SKM-1 (cell line): ENCODE measurements around the gene SLC9A4.
"Not testable (repeated sequence)": the region's sequence is repeated elsewhere in the genome, so short reads cannot be mapped to it uniquely, and the experiment has no call there.

Experiments used
- DNase-seq: peaks from one replicate; lab custom pipeline; 2025; ENCODE audit not compliant: unreplicated experiment; lab: John Stamatoyannopoulos, UW

The SLC9A4 gene

DNA sequence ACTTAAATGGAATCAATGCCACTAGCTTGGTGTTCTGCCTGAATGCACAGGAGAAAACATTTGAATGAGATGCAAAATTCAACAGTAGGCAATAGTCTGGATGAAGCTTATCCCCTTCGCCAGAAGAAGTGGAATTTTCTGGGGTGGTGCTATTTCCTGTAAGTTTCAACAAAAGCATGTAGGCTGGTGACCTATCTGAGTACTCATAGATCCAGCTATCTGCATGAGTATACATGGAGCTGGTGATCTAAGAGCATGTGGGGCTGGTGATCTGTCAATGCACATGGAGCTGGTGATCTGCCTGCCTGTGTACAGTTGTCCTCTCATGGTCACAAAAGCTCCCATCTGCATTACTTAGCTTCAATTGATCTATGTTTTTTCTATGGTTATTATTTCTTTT is 71.2 kb downstream of the SLC9A4 start:
- no peak for DNase-seq

DNA sequence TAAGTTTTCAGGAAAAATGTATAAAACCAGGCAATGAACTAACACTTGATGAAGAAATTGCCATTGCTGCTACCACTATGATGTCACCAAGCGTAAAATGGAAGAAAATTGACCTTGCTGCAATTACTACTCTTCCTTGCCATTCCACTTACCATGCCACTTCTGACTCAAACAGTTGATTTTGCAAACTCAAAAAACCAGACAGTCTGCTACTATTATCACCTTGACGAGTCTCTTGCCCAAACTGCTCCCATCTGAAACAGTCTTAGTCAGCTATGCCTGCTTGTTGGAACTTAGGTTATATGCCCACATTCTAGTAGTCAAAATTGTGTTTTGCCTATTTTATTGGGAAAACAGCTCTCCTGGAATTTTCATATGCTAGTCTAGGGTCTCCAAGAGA is 74.4 kb downstream of the SLC9A4 start:
- DNase-seq = no peak

DNA sequence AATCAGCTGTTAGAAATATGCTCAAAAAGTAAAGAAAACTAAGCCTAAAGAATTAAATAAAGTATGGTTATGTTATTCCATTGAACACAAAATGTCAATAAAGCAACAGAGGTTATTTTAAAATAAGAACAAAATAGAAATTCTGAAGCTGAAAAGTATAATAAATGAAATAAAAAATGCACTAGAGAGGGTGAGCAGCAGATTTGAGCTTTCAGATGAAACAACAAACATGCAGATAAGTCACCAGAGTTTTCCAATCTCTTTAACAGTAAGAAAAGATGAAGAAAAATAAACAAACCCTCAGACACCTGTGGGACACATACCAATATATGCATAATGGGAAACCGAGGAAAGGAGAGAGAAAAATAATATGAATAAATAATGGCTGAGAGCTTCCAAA is 76.0 kb downstream of the SLC9A4 start:
- DNase-seq = no peak

DNA sequence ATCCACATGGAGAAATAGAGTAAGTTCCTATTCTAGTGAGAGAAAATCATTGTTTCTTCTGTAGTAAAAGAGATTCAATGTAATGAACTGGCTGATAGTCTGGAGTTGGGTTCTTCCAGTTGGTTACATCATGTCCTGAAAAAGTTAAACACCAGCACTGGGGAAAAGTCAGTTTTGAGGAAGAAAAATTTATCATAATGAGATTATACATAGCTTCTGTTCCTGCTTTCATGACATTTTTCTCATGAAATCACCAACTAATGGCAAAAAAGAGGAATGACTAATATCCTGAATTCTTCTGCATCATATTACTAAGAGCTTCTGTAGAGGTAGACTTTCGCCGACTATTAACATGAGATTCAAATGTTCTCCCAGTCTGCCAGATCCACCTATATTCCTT is 77.1 kb downstream of the SLC9A4 start:
- no peak for DNase-seq

DNA sequence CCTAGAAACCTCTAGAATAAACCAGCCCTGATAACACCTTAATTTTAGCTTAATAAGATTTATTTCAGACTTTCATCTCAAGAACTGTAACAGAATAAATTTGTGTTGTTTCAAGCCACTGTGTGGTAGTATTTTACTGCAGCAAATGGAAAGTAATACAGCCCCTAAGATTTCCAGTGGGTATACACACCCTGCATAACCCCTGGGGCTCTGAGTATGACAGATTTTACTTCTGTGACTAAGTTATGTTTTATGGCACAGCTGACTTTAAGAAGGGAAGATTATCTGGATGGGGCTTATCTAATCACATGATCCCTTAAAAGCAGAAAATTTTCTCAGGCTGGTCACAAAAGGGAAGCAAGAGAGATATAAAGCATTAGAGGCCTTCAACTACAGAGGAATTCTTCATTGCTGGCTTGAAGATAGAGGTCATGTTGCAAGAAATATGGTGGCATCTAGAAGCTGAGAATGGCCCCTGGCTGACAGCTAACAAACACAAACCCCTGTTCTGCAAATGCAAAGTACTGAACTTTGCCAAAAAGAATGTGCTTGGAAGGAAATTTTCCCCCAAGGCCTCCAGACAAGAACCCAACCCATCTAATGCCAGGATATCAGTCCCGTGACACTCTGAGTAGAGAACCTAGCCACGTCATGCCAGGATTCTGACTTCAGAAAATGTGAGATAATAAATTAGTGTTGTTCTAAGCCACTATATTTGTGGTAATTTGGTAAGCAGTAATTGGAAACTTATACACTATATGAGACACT is 78.5 kb downstream of the SLC9A4 start:
- no peak for DNase-seq

DNA sequence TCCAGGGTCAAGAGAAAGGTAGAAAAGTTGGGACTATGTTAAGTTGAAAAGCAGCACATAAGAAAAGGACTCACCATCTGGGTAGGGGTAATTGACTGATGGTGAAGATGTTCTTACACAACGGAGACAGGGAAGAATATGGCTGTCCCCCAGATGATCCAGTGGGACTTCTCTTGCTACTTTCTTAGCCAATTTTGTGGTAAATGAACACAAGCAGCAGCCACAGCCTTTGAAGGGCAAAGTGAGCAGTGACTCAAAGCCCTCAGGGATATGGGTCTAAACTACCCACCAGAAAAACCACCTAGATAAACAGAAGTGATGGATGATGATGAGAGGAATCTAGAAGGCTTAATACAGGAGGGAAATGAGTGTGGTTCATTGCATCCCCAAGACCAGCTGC is 80.6 kb downstream of the SLC9A4 start:
- no peak for DNase-seq

DNA sequence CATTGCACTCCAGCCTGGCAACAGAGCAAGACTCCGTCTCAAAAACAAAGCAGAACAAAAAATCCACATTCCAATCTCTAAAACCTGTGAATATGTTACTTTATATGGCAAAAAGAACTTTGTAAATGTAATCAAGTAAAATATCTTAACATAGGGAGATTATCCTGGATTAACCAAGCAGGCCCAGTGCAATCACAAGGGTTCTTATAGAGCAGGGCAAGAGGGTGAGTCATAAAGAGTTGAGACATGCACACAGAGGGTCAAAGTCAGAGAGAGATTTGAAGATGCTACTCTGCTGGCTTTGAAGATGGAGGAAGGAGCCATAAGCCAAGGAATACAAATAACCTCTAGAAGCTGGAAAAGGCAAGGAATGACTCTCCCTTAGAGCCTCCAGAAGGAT is 85.4 kb downstream of the SLC9A4 start:
- DNase-seq = no peak

DNA sequence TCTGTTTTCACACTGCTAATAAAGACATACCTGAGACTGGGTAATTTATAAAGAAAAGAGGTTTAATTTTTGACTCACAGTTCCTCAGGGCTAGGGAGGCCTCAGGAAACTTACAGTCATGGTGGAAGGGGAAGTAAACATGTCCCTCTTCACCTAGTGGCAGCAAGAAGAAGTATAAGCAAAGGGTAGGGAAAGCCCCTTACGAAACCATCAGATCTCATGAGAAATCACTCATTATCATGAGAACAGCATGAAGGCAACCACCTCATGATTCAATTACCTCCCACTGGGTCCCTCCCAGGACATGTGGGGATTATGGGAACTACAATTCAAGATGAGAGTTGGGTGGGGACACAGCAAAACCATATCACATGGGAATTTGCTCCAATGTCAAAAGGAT is 89.5 kb downstream of the SLC9A4 start:
- not testable (repeated sequence) for DNase-seq

DNA sequence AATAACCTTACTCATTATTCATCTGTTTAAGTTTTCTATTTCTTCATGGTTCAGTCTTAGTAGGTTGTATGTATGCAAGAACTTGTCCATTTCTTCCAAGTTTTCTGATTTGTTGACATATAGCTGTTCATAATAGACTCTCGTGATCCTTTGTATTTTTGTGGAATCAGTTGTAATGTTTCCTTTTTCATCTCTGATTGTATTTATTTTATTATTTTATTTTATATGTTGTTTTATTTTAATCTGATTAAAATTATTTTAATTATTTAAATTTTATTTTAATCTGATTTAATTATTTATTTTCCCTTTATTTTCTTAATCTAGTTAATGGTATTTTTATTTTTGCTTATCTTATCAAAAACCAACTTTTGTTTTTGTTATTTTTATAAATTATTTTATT is 102.9 kb downstream of the SLC9A4 start:
- DNase-seq = no peak

DNA sequence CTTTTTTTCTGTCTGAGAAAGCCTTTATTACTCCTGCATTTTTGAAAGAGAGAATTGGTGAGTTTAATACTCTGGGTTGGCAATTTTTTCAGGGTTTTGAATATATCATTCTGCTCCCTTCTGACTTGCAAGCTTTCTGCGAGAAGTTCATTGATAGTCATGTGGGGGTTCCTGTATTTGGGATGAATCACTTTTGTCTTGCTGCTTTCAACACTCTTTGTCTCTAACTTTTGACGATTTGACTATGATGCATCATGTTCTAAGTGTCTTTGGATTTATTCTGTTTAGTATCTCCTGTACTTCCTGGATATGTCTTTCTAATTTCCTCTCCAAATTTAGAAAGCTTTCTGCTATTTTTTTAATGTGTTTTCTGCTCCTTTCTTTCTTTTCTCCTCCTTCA is 105.3 kb downstream of the SLC9A4 start:
- DNase-seq = no peak

DNA sequence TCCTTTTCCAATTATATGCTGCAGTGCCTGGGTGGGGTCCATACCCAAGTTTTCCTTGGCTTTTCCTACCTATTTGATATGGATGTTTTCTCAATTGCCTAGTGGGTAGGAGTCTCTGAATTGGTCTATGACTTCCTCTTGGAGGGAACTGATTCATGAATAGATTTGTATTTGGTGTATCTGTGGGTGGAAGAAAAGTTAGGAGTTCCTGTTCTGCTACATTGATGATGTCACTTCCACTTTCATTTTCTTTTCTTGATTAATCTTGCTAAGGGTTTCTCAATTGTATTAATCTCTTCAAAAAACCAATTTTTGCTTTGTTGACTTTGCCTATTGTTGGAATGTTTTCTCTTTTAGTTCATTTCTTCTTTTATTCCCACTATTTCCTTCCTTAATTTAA is 108.9 kb downstream of the SLC9A4 start:
- DNase-seq = no peak

DNA sequence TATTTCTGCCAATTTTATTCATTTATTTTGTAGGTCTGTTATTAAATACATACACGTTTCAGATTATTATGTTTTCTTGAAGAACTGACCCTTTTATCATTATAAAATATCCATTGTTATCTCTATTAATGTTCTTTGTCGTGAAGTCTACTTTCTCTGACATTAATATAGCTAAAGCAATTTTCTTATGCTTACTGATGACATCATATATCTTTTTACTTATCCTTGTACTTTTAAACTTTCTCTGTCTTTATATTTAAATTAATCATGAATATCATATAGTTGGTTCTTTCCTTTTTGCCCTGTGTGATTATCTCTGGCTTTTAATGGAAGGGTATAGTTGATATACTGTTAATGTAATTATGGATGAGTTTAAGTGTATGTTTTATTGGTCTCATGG is 109.8 kb downstream of the SLC9A4 start:
- no peak for DNase-seq
